Fibroblast of upper back skin (primary cell): ENCODE results near the gene EIF4A3.
"Not testable (repeated sequence)": the region's sequence is repeated elsewhere in the genome, so short reads cannot be mapped to it uniquely, and the experiment has no call there.

Experiments used
- DNase-seq: peaks from one replicate; pipeline ENCODE4 v3.0.0-alpha.2; 2013

EIF4A3 gene

DNA sequence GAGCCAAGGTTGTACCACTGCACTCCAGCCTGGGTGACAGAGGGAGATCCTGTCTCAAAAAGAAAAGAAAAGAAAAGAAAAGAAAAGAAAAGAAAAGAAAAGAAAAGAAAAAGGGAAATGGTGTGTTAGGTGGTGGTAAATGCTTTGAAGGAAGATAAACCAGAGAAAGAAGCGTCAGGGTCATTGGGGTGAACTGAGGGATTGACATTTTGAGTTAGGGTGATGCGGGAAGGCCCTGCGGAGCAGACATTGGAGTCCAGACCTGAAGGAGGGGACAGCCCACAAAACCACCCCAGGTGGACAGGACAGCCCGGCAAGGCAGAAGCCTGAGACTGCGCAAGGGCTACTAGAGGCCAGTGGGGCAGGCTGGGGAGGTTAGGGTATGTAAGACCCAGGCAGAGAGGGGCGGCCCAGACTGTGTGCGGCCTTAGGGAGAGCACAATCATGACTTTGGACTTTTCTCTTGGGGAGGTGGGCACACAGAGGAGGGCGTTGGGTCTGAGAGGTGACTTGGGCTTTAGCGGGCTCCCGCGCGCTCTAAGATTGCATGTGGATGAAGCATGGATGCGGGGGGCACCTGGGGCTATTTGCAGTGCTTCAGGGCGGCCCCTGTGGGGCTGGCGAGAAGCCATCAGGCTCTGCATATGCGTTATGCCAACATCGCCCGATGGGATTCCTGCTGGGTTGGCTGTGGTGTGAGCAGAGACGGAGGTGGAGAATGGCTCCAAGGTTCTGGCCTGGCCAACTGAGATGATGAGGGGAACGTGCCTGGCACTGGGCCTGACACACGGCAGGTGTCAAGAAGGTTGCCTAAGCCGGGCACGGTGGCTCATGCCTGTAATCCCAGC, 48.9 kb downstream of the EIF4A3 start:
- no peak for DNase-seq

DNA sequence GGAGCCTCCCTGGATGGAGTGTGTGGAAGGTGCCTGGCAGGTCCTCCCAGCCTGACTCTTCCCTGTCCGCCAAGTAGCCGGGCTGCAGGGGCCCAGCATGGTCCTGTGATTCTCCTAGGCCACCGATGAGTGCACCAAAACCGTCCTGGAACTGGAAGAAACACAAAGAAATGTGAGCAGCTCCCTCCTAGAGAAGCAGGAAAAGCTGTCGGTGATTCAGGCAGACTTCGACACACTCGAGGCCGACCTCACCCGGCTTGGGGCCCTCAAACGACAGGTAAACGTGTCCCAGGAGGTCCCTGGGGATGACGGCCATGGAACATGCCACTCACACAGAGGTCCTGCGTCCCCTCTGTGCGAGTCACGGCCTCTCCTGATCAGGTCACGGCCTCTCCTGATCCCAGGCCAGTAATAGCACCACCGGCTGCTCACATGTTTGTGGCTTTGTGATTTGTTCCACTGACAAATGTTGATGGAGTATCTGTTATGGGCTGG, 49.8 kb downstream of the EIF4A3 start:
- no peak for DNase-seq

DNA sequence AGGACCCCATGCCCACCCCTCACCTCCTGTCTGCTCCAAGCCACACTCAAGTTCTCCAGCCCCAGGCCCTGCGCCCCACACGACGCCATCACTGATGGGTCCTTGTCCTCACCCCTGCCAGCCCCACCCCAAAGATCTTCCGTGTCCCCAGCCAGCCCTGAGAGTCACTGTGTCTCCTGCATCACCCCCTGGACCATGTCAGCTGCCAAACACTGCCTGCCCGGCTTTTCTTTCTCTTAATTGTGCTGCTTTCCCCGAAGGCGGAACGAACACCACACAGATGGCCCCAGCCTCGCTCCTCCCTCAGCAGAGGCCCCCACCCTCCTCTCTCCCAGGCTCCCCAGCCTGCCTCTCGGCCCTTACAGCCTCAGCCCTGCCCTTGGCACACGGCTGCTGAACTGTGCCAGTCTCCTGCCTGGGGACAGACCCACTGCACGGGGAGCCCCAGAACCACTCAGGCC, 50.3 kb downstream of the EIF4A3 start:
- DNase-seq, result no peak

DNA sequence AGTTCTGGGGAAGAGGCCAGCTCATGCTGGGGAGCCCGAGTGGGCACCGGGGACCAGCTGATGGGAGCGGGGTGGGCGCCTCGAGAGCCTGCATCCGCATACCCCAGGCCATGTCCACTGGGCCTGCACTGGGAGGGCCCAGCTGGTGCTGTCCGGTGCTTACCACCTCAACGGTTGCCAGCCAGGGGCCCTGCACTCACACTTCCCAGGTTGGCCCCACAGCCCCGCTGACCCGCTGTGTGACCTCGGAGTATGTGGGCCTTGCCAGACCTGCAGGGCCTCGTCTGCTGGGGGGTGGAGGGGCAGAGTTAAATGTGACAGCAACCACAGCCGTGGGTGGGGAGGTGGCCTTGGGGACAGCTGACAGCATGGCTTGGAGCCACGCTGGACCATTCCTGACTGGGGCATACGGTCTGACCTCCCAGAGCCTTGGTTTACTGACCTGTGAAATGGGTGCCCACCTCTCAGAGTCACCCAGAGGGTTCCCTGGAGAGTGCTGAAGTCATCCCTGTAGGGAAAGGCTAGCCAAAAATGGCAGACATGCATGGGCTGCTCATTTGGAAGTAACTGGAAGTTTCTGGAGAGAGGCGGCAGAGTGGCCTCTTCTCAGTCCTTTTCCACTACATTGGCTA, 51.0 kb downstream of the EIF4A3 start:
- DNase-seq, result no peak

DNA sequence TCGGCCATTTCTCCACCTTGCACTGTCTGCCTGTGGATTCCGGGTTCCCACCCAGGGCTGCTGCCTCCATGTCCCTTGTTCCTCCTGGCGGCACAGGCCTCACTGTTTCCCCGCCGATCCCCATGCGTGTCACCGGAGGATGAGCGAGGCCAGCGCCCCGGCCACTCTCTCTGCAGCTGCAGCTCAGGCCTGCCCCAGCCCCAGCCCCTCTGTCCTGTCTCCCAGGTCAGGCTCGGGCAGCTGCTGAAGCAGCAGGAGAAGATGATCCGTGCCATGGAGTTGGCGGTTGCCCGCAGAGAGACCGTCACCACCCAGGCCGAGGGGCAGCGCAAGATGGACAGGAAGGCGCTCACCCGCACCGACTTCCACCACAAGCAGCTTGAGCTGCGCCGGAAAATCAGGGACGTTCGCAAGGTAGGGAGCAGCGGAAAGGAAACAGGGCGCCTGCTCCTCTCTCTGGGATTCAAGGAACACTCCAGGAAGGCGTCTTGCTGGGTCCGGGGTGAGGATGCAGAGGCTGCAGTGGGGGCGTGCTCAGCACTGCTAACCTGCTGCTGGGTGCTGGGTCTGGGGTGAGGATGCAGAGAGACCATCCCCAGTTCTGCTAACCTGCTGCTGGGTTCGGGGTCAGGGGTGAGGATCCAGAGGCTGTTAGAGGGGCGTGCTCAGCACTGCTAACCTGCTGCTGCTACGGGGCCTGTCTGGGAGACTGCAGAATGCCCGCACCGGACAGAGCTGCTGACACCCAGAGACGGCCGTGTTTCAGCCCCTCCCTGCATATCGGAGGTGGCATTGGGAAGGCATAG, 51.7 kb downstream of the EIF4A3 start:
- no peak for DNase-seq

DNA sequence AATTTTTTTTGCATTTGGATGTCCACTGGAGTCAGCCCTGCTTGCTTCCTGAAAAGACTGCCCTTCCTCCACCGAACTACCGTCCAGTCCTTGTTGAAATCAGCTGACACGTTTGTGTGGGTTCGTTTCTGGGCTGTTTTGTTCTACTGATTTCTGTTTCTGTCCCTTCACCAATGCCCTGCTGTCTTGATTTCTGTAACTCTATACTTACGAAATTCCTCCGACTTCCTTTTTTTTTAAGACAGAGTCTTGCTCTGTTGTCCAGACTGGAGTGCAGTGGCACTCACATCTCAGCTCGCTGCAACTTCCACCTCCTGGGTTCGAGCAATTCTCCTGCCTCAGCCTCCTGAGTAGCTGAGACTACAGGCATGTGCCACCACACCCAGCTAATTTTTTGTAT, 54.0 kb downstream of the EIF4A3 start:
- DNase-seq, result no peak

DNA sequence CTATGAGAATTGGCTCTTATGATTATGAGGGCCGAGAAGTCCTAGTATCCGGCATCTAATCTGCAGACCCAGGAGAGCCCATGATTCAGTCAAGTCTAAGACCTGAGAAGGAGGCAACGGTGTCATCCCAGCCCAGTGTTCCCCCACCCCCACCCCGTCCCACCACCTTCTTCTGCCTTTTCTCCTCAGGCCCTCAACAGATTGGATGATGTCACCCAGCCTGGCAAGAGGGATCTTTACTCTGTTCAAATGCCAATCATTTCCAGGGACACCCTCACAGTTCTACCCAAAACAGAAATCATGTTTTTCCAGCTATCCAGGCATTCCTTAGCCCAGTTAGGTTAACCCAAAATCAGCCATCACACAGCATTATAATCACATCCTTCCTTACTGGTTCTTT, 55.6 kb downstream of the EIF4A3 start:
- no peak for DNase-seq

DNA sequence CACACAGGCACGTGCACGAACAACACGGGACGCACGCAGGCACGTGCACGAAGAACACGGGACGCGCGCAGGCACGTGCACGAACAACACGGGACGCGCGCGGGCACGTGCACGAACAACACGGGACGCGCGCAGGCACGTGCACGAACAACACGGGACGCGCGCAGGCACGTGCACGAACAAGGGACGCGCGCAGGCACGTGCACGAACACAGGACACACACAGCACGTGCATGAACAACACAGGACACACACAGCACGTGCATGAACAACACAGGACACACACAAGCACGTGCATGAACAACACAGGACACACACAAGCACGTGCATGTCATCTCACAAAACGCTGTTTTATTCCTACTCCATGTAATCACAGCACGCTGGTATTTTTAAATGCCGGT, 56.8 kb downstream of the EIF4A3 start:
- DNase-seq, result not testable (repeated sequence)

DNA sequence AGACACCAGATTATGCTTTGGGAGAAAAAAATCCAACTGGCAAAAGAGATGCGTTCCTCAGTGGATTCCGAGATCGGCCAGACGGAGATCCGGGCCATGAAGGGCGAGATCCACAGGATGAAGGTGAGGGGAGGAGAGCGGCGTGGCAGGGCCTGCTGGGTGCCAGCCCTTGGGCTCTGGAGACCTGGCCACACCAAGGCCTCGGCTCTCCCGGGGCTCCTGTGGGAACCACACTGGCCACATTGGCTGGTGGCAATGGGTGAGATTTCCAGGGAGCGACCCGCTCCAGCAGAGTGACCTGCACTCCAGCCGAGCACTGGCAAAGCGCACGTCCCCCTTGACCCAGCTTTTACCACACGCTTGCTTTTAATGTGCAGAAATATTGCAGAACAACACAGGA, 57.2 kb downstream of the EIF4A3 start:
- no peak for DNase-seq

DNA sequence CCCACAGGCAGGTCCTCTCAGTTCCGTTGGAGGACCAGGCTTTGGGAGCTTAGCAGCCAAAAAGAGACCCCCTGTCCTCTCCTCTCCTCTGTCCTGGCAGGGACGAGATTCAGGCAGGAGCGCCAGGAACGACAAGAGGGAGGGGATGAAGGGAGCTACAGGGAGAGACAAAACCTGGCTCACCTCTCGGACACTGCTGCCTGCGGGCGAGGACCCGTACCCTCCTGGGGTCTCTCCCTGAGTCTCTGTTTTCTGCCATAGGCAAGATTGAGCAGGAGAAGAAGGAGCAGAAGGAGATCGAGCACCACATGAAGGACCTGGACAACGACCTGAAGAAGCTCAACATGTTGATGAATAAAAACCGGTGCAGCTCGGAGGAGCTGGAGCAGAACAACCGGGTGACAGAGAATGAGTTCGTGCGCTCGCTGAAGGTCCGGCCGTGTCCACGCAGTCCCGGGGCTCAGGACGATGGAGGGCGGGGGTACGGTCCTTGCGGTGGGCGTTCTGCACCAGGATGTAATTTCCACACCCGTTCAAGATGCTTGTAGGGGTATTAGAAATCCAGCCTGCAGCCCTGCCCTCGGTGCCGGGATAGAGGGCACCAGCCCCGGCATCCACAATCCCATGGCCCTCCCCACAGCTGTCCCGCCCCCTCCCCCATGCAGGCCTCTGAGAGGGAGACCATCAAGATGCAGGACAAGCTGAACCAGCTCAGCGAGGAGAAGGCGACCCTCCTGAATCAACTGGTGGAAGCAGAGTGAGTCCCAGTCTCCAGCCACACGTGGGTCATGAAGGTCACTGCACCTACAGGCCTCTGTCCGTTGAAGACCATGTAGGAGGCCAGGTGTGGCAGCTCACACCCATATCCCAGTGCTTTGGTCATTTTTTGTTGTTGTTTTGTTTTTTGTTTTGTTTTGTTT, 59.3 kb downstream of the EIF4A3 start:
- DNase-seq, result no peak

DNA sequence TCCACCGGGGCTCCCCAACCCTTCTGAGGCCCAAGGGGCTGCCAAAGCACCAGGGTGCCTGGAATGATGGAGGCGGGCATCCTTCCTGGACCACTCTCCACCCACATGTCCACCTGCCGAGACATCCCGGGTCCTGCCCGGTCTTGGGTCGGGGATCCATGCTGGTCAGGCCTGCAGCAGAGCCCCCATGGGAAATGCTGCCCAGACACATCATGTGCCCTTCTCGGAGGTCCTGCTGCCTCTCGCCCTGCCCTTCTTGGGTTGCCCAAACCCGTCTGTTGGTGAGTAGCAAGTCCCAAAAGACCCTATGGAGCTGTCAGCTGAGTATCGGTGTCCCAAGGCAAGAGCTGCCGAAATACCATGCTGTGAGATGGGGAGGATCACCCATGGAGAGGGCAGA, 60.3 kb downstream of the EIF4A3 start:
- DNase-seq, result no peak

DNA sequence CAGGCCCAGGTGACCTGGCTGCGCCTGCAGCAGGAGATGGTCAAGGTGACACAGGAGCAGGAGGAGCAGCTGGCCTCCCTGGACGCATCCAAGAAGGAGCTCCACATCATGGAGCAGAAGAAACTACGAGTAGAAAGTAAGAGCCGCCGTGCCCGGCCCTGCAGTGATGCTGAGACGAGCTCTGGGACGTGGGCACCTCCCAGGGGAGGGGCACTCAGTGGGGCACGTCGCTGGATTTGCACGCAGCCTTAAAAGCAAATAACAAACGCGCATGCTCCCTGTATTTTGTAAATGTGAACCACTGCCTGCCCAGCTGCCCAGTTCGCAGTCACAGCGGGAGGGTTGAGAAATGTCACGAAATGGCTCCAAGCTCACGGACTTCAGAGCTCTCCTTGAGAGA, 60.8 kb downstream of the EIF4A3 start:
- DNase-seq, result no peak

DNA sequence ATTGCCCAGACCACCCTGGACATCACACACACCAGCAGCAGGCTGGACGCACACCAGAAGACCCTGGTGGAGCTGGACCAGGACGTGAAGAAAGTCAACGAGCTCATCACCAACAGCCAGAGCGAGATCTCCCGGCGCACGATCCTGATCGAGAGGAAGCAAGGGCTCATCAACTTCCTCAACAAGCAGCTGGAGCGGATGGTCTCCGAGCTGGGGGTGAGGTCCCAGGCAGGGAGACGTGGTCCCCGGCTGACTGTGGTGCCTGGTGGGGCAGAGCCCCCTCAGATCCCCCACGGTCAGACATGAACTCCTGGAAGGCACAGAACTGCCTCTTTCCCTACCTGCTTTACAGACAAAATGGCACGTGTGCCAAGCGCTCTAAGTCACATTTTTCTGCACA, 62.2 kb downstream of the EIF4A3 start:
- no peak for DNase-seq
